HCT116 (cell line): ENCODE measurements around the gene PRR35. TPM values are rescaled to one million over a fixed set of nuclear protein-coding genes. Genes with fewer than 3 reads are reported as not detected.

Experiments used
- ATAC-seq: fragments of 200-7000 bp; cut with Tn5 transposase; 2 replicates; pipeline ENCODE4 v1.9.1; 2020; ENCODE audit warnings: mild to moderate bottlenecking, moderate library complexity
- BruUV-seq: library from RNA; stranded (reverse); fragments of 400-500 nt; replicated peaks from 2 replicates; lab custom pipeline; 2021; lab: Mats Ljungman, UMichigan
- CTCF ChIA-PET: fragments of 300-600 bp; sonication (Branson Sonifier 250); formaldehyde crosslinking; loops from one replicate; lab custom pipeline; 2021; ENCODE audit warnings: antibody characterized with exemption; lab: Charles Lee
- POLR2A ChIA-PET: fragments of 300-600, 350-600 bp; sonication (Branson Sonifier 250); formaldehyde crosslinking; loops from one replicate; lab custom pipeline; 2021; ENCODE audit warnings: antibody characterized with exemption; lab: Charles Lee
- RAD21 ChIA-PET, 2 experiments: fragments of 300-600 bp; sonication (Branson Sonifier 250); formaldehyde crosslinking; loops; one replicate each; lab custom pipeline; 2023; ENCODE audit warnings: low total read pairs in 2 of 2; ENCODE audit not compliant: uncharacterized antibody in 2 of 2, unreplicated experiment in 2 of 2, low non-redundant PET in 1 of 2; lab: Charles Lee
- DNase-seq: peaks from one replicate; pipeline ENCODE4 v3.0.0-alpha.2; 2010; ENCODE audit warnings: low read depth, low spot score
- H2AFZ ChIP-seq: fragments of 200-600 bp; shearing (Covaris generic), sonication (generic); 2 replicates; pipeline ENCODE4 v1.6.1; 2017; ENCODE audit warnings: low read depth, mixed run types, mixed read lengths, antibody characterized with exemption, low read length; ENCODE audit not compliant: poor library complexity, severe bottlenecking
- H3K27ac ChIP-seq: 2 replicates; pipeline ENCODE4 v1.5.1; 2012; ENCODE audit warnings: low read depth, low read length
- H3K27me3 ChIP-seq: fragments of 200-600 bp; sonication (generic); 2 replicates; pipeline ENCODE4 v1.6.1; 2016; ENCODE audit warnings: mixed run types, low read length, mixed read lengths; ENCODE audit not compliant: insufficient read depth
- H3K36me3 ChIP-seq, 2 experiments: fragments of 200-500 bp in 1 of 2; fragments of 200-600 bp in 1 of 2; sonication (Bioruptor generic) in 1 of 2; sonication (generic) in 1 of 2; 2 replicates each; pipeline versions ENCODE4 v1.5.1 to v1.6.1; 2014 to 2016; ENCODE audit warnings: low read length in 2 of 2, inconsistent platforms in 1 of 2, mixed read lengths in 1 of 2, mixed run types in 1 of 2; ENCODE audit not compliant: insufficient read depth in 2 of 2, control insufficient read depth in 1 of 2
- H3K4me1 ChIP-seq, 2 experiments: fragments of 200-600 bp in 1 of 2; sonication (generic) in 1 of 2; 2 replicates each; pipeline versions ENCODE4 v1.5.1 to v1.6.1; 2012 to 2017; ENCODE audit warnings: low read length in 2 of 2, inconsistent platforms in 1 of 2, mild to moderate bottlenecking in 1 of 2, mixed read lengths in 1 of 2, mixed run types in 1 of 2, moderate library complexity in 1 of 2; ENCODE audit not compliant: insufficient read depth in 2 of 2, control insufficient read depth in 1 of 2
- H3K4me2 ChIP-seq: fragments of 200-600 bp; sonication (generic); 2 replicates; pipeline ENCODE4 v1.6.1; 2017; ENCODE audit warnings: mixed run types, low read length, mixed read lengths
- H3K4me3 ChIP-seq, 2 experiments: fragments of 200-600 bp in 1 of 2; sonication (generic) in 1 of 2; replicated peaks in 1 of 2; 2 replicates each; pipeline ENCODE4 v1.5.1; 2011 to 2016; ENCODE audit warnings: low read length in 2 of 2, control low read depth in 1 of 2, low read depth in 1 of 2, mild to moderate bottlenecking in 1 of 2, mixed read lengths in 1 of 2, mixed run types in 1 of 2
- H3K79me2 ChIP-seq: fragments of 200-600 bp; sonication (generic); 2 replicates; pipeline ENCODE4 v1.6.1; 2017; ENCODE audit warnings: mild to moderate bottlenecking, mixed run types, low read length, moderate library complexity, mixed read lengths; ENCODE audit not compliant: insufficient read depth
- H3K9ac ChIP-seq: fragments of 200-600 bp; sonication (generic); 2 replicates; pipeline ENCODE4 v1.6.1; 2016; ENCODE audit warnings: low read length, mixed read lengths
- H3K9me2 ChIP-seq: fragments of 200-600 bp; sonication (generic), shearing (Covaris generic); 2 replicates; pipeline ENCODE4 v1.6.1; 2017; ENCODE audit warnings: mixed run types, mild to moderate bottlenecking, moderate library complexity; ENCODE audit not compliant: insufficient read depth
- H3K9me3 ChIP-seq, 2 experiments: fragments of 200-500 bp in 1 of 2; fragments of 200-600 bp in 1 of 2; sonication (Bioruptor generic) in 1 of 2; sonication (generic) in 1 of 2; 2 replicates each; pipeline ENCODE4 v1.6.1; 2014 to 2017; ENCODE audit warnings: low read length in 2 of 2, mixed read lengths in 2 of 2, inconsistent platforms in 1 of 2, low read depth in 1 of 2, mild to moderate bottlenecking in 1 of 2, mixed run types in 1 of 2, moderate library complexity in 1 of 2; ENCODE audit not compliant: control insufficient read depth in 1 of 2, insufficient read depth in 1 of 2
- H4K20me1 ChIP-seq: fragments of 200-600 bp; sonication (generic), shearing (Covaris generic); 2 replicates; pipeline ENCODE4 v1.6.1; 2017; ENCODE audit warnings: mixed run types, mild to moderate bottlenecking, moderate library complexity; ENCODE audit not compliant: insufficient read depth
- EZH2 ChIP-seq: fragments of 200-600 bp; sonication (generic); IDR thresholded peaks from 2 replicates; pipeline ENCODE4 v1.6.1; 2017; ENCODE audit warnings: antibody characterized with exemption, mixed run types
- POLR2AphosphoS5 ChIP-seq: IDR thresholded peaks from 2 replicates; pipeline ENCODE4 v1.6.1; 2011; ENCODE audit warnings: mild to moderate bottlenecking, low read depth, low read length, moderate library complexity
- REST ChIP-seq: IDR thresholded peaks from 2 replicates; pipeline ENCODE4 v1.6.1; 2012; ENCODE audit warnings: low read depth
- TCF7L2 ChIP-seq: IDR thresholded peaks from 2 replicates; pipeline ENCODE4 v1.7.0; 2011; ENCODE audit warnings: borderline replicate concordance, inconsistent platforms; ENCODE audit not compliant: insufficient read depth, insufficient read length; ENCODE audit errors: extremely low read depth
- YY1 ChIP-seq: IDR thresholded peaks from 2 replicates; pipeline ENCODE4 v1.6.1; 2011; ENCODE audit warnings: low read length, low read depth, moderate library complexity, mild to moderate bottlenecking; ENCODE audit not compliant: insufficient replicate concordance; ENCODE audit errors: extremely low read depth
- ZFX ChIP-seq: fragments of 450-650 bp; IDR thresholded peaks from 2 replicates; pipeline ENCODE4 v1.6.1; 2017
- intact Hi-C: fragments of 100-400 bp; cut with micrococcal nuclease; formaldehyde crosslinking; loops from 2 replicates; pipeline ENCODE4 v1.10.0; 2022
- total RNA-seq: library from RNA; stranded (reverse); gene quantifications from one replicate; pipeline ENCODE4 v1.2.1, GENCODE V29; 2021; ENCODE audit not compliant: unreplicated experiment
- TF ChIP-seq, protein P1 (sequence below): IDR thresholded peaks from 2 replicates; pipeline ENCODE4 v1.6.1; 2012
- TF ChIP-seq, protein P2 (sequence below): IDR thresholded peaks from 2 replicates; pipeline ENCODE4 v1.6.1; 2011; ENCODE audit warnings: mild to moderate bottlenecking, low read length, moderate library complexity; ENCODE audit not compliant: insufficient replicate concordance; ENCODE audit errors: extremely low read depth
- TF ChIP-seq, protein P3 (sequence below): IDR thresholded peaks from 2 replicates; pipeline ENCODE4 v1.6.1; 2012

PRR35 gene
- total RNA-seq, 1 experiment from 2014 or later: not detected

DNA sequence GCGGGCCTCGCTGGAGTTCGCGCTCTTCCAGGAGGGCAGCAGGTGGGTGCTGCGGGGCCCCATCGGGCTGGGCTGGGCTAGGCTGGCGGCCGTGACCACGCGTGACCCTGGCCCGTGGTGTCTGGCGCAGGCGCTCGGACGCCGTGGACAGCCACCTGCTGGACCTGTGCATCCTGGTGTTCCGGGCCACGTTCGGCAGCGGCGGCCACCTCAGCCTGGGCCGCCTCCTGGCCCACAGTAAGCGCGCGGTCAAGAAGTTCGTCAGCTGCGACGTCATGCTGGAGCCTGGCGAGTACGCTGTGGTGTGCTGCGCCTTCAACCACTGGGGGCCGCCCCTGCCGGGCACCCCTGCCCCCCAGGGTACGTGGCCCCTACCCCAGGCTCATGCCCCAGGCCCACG is 8.0 kb upstream of the PRR35 start:
- CTCF ChIA-PET: no interaction called here

More for the DNA sequence above, 8.0 kb upstream of the PRR35 start:
- Histone ChIP-seq H3K27me3 (no peaks in the 10 kb centered on the region), H3K4me2 (no peak overlapping the region), H3K4me1 (no peaks in the 10 kb centered on the region), H3K36me3 (no peaks in the 10 kb centered on the region), H3K79me2 (no peaks in the 10 kb centered on the region), H3K9ac (no peak overlapping the region), H3K4me3 (no peak overlapping the region), H3K27ac (no peak overlapping the region), H2AFZ (no peak overlapping the region), H3K9me3 (no peaks in the 10 kb centered on the region), H4K20me1 (no peaks in the 10 kb centered on the region), H3K9me2 (no peaks in the 10 kb centered on the region)
- DNase-seq (no peak), ATAC-seq (no peak)
- ChIA-PET POLR2A (no interaction called here), RAD21 (no interaction called here)
- BruUV-seq: no TSS peak
- TF ChIP-seq POLR2AphosphoS5 (no peak), TCF7L2 (no peak), EZH2 (no peak), REST (no peak), ZFX (no peak), YY1 (no peak)
- TF ChIP-seq, protein P1, sequence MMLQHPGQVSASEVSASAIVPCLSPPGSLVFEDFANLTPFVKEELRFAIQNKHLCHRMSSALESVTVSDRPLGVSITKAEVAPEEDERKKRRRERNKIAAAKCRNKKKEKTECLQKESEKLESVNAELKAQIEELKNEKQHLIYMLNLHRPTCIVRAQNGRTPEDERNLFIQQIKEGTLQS: no peak
- TF ChIP-seq, protein P2, sequence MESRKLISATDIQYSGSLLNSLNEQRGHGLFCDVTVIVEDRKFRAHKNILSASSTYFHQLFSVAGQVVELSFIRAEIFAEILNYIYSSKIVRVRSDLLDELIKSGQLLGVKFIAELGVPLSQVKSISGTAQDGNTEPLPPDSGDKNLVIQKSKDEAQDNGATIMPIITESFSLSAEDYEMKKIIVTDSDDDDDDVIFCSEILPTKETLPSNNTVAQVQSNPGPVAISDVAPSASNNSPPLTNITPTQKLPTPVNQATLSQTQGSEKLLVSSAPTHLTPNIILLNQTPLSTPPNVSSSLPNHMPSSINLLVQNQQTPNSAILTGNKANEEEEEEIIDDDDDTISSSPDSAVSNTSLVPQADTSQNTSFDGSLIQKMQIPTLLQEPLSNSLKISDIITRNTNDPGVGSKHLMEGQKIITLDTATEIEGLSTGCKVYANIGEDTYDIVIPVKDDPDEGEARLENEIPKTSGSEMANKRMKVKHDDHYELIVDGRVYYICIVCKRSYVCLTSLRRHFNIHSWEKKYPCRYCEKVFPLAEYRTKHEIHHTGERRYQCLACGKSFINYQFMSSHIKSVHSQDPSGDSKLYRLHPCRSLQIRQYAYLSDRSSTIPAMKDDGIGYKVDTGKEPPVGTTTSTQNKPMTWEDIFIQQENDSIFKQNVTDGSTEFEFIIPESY: no peak
- TF ChIP-seq, protein P3, sequence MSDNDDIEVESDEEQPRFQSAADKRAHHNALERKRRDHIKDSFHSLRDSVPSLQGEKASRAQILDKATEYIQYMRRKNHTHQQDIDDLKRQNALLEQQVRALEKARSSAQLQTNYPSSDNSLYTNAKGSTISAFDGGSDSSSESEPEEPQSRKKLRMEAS: no peak
- intact Hi-C loops: no loop called here
